NB4 (cell line): ENCODE data around the gene YPEL1.

Source experiments
- MYC ChIP-seq: IDR thresholded peaks from 2 replicates; pipeline ENCODE4 v1.6.1; 2011; ENCODE audit warnings: low read depth, low read length
- TF ChIP-seq, protein P1 (sequence below): IDR thresholded peaks from one replicate; pipeline ENCODE4 v1.5.1; 2012; ENCODE audit warnings: low read depth, low read length
- TF ChIP-seq, protein P2 (sequence below): IDR thresholded peaks from 2 replicates; pipeline ENCODE4 v1.6.1; 2011; ENCODE audit warnings: low read depth, low read length

DNA sequence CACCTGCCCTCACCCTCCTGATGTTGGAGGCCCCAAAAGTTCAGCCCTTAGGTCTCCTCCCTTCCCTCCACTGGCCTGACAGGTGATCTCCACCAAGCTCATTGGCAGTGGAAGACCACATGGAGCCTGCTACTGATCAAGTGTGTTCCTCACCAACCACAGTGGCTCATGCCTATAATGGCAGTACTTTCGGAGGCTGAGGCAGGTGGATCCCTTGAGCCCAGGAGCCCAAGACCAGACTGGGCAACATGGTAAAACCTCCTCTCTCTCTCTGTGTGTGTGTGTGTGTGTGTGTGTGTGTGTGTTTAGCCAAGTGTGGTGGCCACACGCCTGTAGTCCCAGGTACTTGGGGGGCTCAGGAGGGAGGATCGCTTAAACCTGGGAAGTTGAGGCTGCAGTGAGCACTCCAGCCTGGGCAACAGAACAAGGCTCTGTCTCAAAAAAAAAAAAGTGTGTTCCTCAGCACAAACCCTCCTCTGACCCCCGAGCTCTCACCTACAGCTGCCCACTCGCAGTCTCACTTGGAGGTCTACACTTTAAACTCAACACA lies 4.3 kb upstream of the YPEL1 start:
- TF ChIP-seq, protein P1, sequence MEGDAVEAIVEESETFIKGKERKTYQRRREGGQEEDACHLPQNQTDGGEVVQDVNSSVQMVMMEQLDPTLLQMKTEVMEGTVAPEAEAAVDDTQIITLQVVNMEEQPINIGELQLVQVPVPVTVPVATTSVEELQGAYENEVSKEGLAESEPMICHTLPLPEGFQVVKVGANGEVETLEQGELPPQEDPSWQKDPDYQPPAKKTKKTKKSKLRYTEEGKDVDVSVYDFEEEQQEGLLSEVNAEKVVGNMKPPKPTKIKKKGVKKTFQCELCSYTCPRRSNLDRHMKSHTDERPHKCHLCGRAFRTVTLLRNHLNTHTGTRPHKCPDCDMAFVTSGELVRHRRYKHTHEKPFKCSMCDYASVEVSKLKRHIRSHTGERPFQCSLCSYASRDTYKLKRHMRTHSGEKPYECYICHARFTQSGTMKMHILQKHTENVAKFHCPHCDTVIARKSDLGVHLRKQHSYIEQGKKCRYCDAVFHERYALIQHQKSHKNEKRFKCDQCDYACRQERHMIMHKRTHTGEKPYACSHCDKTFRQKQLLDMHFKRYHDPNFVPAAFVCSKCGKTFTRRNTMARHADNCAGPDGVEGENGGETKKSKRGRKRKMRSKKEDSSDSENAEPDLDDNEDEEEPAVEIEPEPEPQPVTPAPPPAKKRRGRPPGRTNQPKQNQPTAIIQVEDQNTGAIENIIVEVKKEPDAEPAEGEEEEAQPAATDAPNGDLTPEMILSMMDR: no peak
- TF ChIP-seq MYC: no peak
- TF ChIP-seq, protein P2, sequence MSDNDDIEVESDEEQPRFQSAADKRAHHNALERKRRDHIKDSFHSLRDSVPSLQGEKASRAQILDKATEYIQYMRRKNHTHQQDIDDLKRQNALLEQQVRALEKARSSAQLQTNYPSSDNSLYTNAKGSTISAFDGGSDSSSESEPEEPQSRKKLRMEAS: no peak
